GM23338 (cell line): ENCODE measurements around the gene MAST4. TPM values are rescaled to one million over a fixed set of nuclear protein-coding genes. Genes with fewer than 3 reads are reported as not detected.

Experiments
- ATAC-seq: fragments of 200-7000 bp; cut with Tn5 transposase; 3 replicates; pipeline ENCODE4 v1.9.1; 2020
- DNase-seq: peaks from one replicate; pipeline ENCODE4 v3.0.0-alpha.2; 2015; ENCODE audit warnings: low spot score
- H2AFZ ChIP-seq: fragments of 200-600 bp; sonication (generic); 2 replicates; pipeline ENCODE4 v1.8.0; 2016; ENCODE audit warnings: antibody characterized with exemption, mild to moderate bottlenecking, moderate library complexity
- H3F3A ChIP-seq: fragments of 200-600 bp; sonication (generic); replicated peaks from 2 replicates; pipeline ENCODE4 v1.8.0; 2017; ENCODE audit warnings: antibody characterized with exemption, mixed run types, low read depth
- H3K27ac ChIP-seq: fragments of 200-600 bp; sonication (generic); 2 replicates; pipeline ENCODE4 v1.6.1; 2016; ENCODE audit warnings: low read depth
- H3K27me3 ChIP-seq: fragments of 200-600 bp; sonication (generic); 2 replicates; pipeline ENCODE4 v1.8.0; 2016; ENCODE audit warnings: mild to moderate bottlenecking, mixed run types, moderate library complexity; ENCODE audit not compliant: insufficient read depth
- H3K36me3 ChIP-seq: fragments of 200-600 bp; sonication (generic); 2 replicates; pipeline ENCODE4 v1.8.0; 2016; ENCODE audit warnings: mild to moderate bottlenecking; ENCODE audit not compliant: insufficient read depth
- H3K4me1 ChIP-seq: fragments of 200-600 bp; sonication (generic); 2 replicates; pipeline ENCODE4 v1.8.0; 2016; ENCODE audit warnings: mild to moderate bottlenecking, moderate library complexity; ENCODE audit not compliant: insufficient read depth
- H3K4me2 ChIP-seq: fragments of 200-600 bp; sonication (generic); 2 replicates; pipeline ENCODE4 v1.7.1; 2017; ENCODE audit warnings: mixed run types
- H3K4me3 ChIP-seq: fragments of 200-600 bp; sonication (generic); 2 replicates; pipeline ENCODE4 v1.6.1; 2016; ENCODE audit warnings: mixed run types
- H3K79me2 ChIP-seq: fragments of 200-600 bp; sonication (generic); replicated peaks from 2 replicates; pipeline ENCODE4 v1.8.0; 2017; ENCODE audit warnings: mild to moderate bottlenecking; ENCODE audit not compliant: insufficient read depth
- H3K9me2 ChIP-seq: fragments of 200-600 bp; sonication (generic); 2 replicates; pipeline ENCODE4 v1.8.0; 2017; ENCODE audit not compliant: insufficient read depth
- H4K20me1 ChIP-seq: fragments of 200-600 bp; sonication (generic); replicated peaks from 2 replicates; pipeline ENCODE4 v1.8.0; 2017; ENCODE audit warnings: mild to moderate bottlenecking; ENCODE audit not compliant: insufficient read depth
- H3K27ac Mint-ChIP-seq: 2 replicates; pipeline ENCODE4 v1.8.0; 2020; ENCODE audit warnings: inconsistent platforms, mild to moderate bottlenecking, moderate library complexity, mixed read lengths
- H3K27me3 Mint-ChIP-seq: 3 replicates; pipeline ENCODE4 v1.8.0; 2022; ENCODE audit warnings: low read depth, mild to moderate bottlenecking, moderate library complexity, mixed read lengths, inconsistent platforms; ENCODE audit not compliant: insufficient read depth, poor library complexity
- H3K36me3 Mint-ChIP-seq: 3 replicates; pipeline ENCODE4 v1.8.0; 2021; ENCODE audit warnings: low read depth, mild to moderate bottlenecking, inconsistent platforms, moderate library complexity, mixed read lengths
- H3K4me1 Mint-ChIP-seq: 3 replicates; pipeline ENCODE4 v1.8.0; 2020; ENCODE audit warnings: mild to moderate bottlenecking, inconsistent platforms, mixed read lengths
- H3K4me3 Mint-ChIP-seq: 3 replicates; pipeline ENCODE4 v1.8.0; 2021; ENCODE audit warnings: moderate library complexity, mild to moderate bottlenecking, inconsistent platforms, mixed read lengths
- H3K9me3 Mint-ChIP-seq: 3 replicates; pipeline ENCODE4 v1.8.0; 2020; ENCODE audit warnings: moderate library complexity, mild to moderate bottlenecking, inconsistent platforms, mixed read lengths
- CREB1 ChIP-seq: fragments of 250-450 bp; sonication (Bioruptor Pico); IDR thresholded peaks from 2 replicates; pipeline ENCODE4 v1.5.0; 2020; ENCODE audit warnings: low read depth, mild to moderate bottlenecking, moderate library complexity
- EZH2 ChIP-seq: fragments of 200-600 bp; sonication (generic); IDR thresholded peaks from one replicate; pipeline ENCODE4 v1.8.0; 2017; ENCODE audit warnings: antibody characterized with exemption, mild to moderate bottlenecking, low read depth; ENCODE audit not compliant: unreplicated experiment
- EZH2phosphoT487 ChIP-seq: fragments of 200-600 bp; sonication (generic); IDR thresholded peaks from one replicate; pipeline ENCODE4 v1.8.1; 2018; ENCODE audit warnings: antibody characterized with exemption; ENCODE audit not compliant: unreplicated experiment
- JUNB ChIP-seq: IDR thresholded peaks from one replicate; pipeline ENCODE4 v1.6.1; 2016; ENCODE audit warnings: antibody characterized with exemption; ENCODE audit not compliant: unreplicated experiment
- NANOG ChIP-seq: IDR thresholded peaks from 2 replicates; pipeline ENCODE4 v1.6.1; 2016; ENCODE audit warnings: antibody characterized with exemption, borderline replicate concordance
- POLR2AphosphoS5 ChIP-seq: IDR thresholded peaks from 2 replicates; pipeline ENCODE4 v1.6.1; 2016; ENCODE audit warnings: antibody characterized with exemption, low read depth
- STAT1 ChIP-seq: IDR thresholded peaks from one replicate; pipeline ENCODE4 v1.6.1; 2016; ENCODE audit warnings: antibody characterized with exemption; ENCODE audit not compliant: unreplicated experiment
- ZNF331 ChIP-seq: fragments of 250-450 bp; sonication (Bioruptor Pico); IDR thresholded peaks from 2 replicates; pipeline ENCODE4 v1.5.0; 2020; ENCODE audit warnings: low read depth, mild to moderate bottlenecking, moderate library complexity
- polyA plus RNA-seq: library from polyadenylated mRNA; unstranded; fragments of >200 nt; fragmentation: Nextera tagmentation; extraction: Ambion mirVana; gene quantifications from 2 replicates; pipeline ENCODE4 v1.2.1, GENCODE V29; 2016
- total RNA-seq: library from RNA; depleted of rRNA; stranded (reverse); fragments of >200 nt; shearing (Covaris generic); gene quantifications from 2 replicates; pipeline ENCODE4 v1.2.3, GENCODE V29; 2014
- TF ChIP-seq, protein P1 (sequence below): fragments of 250-450 bp; sonication (Bioruptor Pico); IDR thresholded peaks from 2 replicates; pipeline ENCODE4 v1.5.0; 2020; ENCODE audit warnings: mild to moderate bottlenecking, moderate library complexity
- TF ChIP-seq, protein P2 (sequence below): IDR thresholded peaks from one replicate; pipeline ENCODE4 v1.6.1; 2018; ENCODE audit warnings: antibody characterized with exemption; ENCODE audit not compliant: unreplicated experiment
- TF ChIP-seq, protein P3 (sequence below): IDR thresholded peaks from 2 replicates; pipeline ENCODE4 v1.6.1; 2016; ENCODE audit warnings: antibody characterized with exemption

The MAST4 gene
- total and polyA plus RNA-seq, 2 experiments from 2014 or later = 3.6 to 8.5 TPM

DNA sequence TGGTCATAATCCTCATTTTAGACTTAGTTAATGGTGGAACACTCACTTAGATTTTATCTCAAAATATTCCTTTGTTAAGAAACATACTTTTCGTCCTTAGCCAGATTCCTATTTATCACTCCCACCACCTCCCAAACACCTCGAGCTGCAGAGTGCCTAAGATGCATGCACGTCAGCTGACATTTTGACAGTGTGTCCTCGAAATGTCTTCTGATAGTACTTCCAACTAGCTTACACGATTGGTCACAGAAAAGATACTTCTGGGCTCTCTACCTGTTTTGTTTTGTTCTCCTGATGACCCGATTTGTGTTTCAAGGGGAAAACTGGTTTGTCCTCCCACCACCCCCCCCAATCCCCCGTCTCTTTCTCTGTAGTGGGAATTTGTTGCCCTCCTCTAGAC is 230.1 kb downstream of the MAST4 start:
- TF ChIP-seq EZH2phosphoT487 (no peak), POLR2AphosphoS5 (no peak), ZNF331 (CRISPR knock-in tag) (no peak), CREB1 (CRISPR knock-in tag) (no peak), STAT1 (no peak), EZH2 (no peak), JUNB (no peak), NANOG (no peak)
- TF ChIP-seq, protein P1, sequence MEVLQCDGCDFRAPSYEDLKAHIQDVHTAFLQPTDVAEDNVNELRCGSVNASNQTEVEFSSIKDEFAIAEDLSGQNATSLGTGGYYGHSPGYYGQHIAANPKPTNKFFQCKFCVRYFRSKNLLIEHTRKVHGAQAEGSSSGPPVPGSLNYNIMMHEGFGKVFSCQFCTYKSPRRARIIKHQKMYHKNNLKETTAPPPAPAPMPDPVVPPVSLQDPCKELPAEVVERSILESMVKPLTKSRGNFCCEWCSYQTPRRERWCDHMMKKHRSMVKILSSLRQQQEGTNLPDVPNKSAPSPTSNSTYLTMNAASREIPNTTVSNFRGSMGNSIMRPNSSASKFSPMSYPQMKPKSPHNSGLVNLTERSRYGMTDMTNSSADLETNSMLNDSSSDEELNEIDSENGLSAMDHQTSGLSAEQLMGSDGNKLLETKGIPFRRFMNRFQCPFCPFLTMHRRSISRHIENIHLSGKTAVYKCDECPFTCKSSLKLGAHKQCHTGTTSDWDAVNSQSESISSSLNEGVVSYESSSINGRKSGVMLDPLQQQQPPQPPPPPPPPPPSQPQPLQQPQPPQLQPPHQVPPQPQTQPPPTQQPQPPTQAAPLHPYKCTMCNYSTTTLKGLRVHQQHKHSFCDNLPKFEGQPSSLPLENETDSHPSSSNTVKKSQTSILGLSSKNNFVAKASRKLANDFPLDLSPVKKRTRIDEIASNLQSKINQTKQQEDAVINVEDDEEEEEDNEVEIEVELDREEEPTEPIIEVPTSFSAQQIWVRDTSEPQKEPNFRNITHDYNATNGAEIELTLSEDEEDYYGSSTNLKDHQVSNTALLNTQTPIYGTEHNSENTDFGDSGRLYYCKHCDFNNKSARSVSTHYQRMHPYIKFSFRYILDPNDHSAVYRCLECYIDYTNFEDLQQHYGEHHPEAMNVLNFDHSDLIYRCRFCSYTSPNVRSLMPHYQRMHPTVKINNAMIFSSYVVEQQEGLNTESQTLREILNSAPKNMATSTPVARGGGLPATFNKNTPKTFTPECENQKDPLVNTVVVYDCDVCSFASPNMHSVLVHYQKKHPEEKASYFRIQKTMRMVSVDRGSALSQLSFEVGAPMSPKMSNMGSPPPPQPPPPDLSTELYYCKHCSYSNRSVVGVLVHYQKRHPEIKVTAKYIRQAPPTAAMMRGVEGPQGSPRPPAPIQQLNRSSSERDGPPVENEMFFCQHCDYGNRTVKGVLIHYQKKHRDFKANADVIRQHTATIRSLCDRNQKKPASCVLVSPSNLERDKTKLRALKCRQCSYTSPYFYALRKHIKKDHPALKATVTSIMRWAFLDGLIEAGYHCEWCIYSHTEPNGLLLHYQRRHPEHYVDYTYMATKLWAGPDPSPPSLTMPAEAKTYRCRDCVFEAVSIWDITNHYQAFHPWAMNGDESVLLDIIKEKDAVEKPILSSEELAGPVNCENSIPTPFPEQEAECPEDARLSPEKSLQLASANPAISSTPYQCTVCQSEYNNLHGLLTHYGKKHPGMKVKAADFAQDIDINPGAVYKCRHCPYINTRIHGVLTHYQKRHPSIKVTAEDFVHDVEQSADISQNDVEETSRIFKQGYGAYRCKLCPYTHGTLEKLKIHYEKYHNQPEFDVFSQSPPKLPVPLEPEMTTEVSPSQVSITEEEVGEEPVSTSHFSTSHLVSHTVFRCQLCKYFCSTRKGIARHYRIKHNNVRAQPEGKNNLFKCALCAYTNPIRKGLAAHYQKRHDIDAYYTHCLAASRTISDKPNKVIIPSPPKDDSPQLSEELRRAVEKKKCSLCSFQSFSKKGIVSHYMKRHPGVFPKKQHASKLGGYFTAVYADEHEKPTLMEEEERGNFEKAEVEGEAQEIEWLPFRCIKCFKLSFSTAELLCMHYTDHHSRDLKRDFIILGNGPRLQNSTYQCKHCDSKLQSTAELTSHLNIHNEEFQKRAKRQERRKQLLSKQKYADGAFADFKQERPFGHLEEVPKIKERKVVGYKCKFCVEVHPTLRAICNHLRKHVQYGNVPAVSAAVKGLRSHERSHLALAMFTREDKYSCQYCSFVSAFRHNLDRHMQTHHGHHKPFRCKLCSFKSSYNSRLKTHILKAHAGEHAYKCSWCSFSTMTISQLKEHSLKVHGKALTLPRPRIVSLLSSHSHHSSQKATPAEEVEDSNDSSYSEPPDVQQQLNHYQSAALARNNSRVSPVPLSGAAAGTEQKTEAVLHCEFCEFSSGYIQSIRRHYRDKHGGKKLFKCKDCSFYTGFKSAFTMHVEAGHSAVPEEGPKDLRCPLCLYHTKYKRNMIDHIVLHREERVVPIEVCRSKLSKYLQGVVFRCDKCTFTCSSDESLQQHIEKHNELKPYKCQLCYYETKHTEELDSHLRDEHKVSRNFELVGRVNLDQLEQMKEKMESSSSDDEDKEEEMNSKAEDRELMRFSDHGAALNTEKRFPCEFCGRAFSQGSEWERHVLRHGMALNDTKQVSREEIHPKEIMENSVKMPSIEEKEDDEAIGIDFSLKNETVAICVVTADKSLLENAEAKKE (CRISPR knock-in tag) = no peak
- TF ChIP-seq, protein P2, sequence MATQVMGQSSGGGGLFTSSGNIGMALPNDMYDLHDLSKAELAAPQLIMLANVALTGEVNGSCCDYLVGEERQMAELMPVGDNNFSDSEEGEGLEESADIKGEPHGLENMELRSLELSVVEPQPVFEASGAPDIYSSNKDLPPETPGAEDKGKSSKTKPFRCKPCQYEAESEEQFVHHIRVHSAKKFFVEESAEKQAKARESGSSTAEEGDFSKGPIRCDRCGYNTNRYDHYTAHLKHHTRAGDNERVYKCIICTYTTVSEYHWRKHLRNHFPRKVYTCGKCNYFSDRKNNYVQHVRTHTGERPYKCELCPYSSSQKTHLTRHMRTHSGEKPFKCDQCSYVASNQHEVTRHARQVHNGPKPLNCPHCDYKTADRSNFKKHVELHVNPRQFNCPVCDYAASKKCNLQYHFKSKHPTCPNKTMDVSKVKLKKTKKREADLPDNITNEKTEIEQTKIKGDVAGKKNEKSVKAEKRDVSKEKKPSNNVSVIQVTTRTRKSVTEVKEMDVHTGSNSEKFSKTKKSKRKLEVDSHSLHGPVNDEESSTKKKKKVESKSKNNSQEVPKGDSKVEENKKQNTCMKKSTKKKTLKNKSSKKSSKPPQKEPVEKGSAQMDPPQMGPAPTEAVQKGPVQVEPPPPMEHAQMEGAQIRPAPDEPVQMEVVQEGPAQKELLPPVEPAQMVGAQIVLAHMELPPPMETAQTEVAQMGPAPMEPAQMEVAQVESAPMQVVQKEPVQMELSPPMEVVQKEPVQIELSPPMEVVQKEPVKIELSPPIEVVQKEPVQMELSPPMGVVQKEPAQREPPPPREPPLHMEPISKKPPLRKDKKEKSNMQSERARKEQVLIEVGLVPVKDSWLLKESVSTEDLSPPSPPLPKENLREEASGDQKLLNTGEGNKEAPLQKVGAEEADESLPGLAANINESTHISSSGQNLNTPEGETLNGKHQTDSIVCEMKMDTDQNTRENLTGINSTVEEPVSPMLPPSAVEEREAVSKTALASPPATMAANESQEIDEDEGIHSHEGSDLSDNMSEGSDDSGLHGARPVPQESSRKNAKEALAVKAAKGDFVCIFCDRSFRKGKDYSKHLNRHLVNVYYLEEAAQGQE = no peak
- TF ChIP-seq, protein P3, sequence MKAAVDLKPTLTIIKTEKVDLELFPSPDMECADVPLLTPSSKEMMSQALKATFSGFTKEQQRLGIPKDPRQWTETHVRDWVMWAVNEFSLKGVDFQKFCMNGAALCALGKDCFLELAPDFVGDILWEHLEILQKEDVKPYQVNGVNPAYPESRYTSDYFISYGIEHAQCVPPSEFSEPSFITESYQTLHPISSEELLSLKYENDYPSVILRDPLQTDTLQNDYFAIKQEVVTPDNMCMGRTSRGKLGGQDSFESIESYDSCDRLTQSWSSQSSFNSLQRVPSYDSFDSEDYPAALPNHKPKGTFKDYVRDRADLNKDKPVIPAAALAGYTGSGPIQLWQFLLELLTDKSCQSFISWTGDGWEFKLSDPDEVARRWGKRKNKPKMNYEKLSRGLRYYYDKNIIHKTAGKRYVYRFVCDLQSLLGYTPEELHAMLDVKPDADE = no peak
- Histone ChIP-seq H3K79me2 (no peaks in the 10 kb centered on the region), H3K4me3 (no peak overlapping the region), H2AFZ (no peak overlapping the region), H3F3A (no peaks in the 10 kb centered on the region), H3K4me2 (0 out of 2 replicates have a peak overlapping the region, but pooled peaks have one; percentile 28), H3K4me1 (peaks cover 46% of the 10 kb centered on the region), H3K9me2 (0 out of 2 replicates have a peak, but pooled peaks cover 9% of the 10 kb centered on the region), H3K27ac (no peak overlapping the region), H4K20me1 (no peaks in the 10 kb centered on the region), H3K27me3 (no peaks in the 10 kb centered on the region), H3K36me3 (no peaks in the 10 kb centered on the region)
- no peak for DNase-seq
- Mint-ChIP-seq H3K9me3 (no peaks in the 10 kb centered on the region), H3K27ac (peak overlapping the region; percentile 46; the same call in 1 of the 2 replicates), H3K27me3 (peaks cover 4% of the 10 kb centered on the region), H3K4me1 (peaks cover 43% of the 10 kb centered on the region), H3K4me3 (no peak overlapping the region), H3K36me3 (no peaks in the 10 kb centered on the region)
- ATAC-seq = no peak
